ENCODE results near the gene DYNLRB1. TPM values are rescaled to one million over a fixed set of nuclear protein-coding genes. Genes with fewer than 3 reads are reported as not detected.
A peak's percentile ranks its signal among the peaks of the same experiment; 100 is the strongest.
"Not testable (repeated sequence)": the region's sequence is repeated elsewhere in the genome, so short reads cannot be mapped to it uniquely, and the experiment has no call there.

The DYNLRB1 gene
- total and polyA plus RNA-seq, 12 donors: 132 to 408 (median 152) TPM

DNA sequence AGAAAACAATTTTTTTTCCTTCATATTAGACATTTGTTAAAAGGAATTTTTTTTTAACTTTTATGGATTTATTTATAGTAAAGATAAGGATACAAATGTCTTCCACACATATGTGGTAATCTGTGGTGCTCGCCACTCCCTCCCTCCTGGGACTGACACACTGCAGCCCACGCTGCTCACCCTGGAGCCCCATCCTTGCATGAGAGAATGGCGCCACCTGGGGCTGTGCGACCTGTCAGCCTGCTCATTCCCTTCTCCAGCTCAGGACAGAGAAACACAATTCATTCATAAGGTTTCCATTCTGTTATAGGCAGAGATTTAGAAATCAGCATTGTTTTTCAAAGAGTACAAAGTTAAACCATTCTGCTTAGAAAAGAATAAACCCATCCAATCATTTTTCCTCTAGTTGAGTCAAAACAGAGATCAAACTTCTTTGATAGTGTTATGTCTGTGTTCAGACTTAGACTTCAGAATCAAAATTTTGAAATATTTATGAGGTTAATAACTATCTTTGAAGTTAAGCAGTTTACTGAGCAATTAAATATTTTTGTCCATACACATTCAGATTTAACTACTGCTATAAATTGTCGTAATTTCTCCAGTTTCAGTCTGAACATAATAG, 42.8 kb upstream of the DYNLRB1 start:
- Histone ChIP-seq H3K36me3 (peaks cover 0 to 78% (median 13%) of the 10 kb centered on the region in 9 donors), H3K27me3 (no peaks in the 10 kb centered on the region), H3K9me3 (no peaks in the 10 kb centered on the region), H3K4me1 (peaks cover 4 to 28% (median 20%) of the 10 kb centered on the region in 9 donors), H3K27ac (peak overlapping the region in 3 of 10 donors; percentile 10 to 23 (median 22)), H3K4me3 (no peak overlapping the region)
- intact Hi-C loops (cut with DNase I): loop anchor here in 5 of 10 donors (5.0 to 10.0 kb wide), 2 partner anchors 159 to 161 kb away; no protein-coding TSS in a partner anchor
- peak in 7 of 8 donors; percentile 66 to 92 (median 88) for ATAC-seq
- WGBS, 2 donors: 61 to 69% methylated on average over 5 of the region's 5 CpGs
- DNase-seq: peak; percentile 26 to 40
- TF ChIP-seq, protein P1, sequence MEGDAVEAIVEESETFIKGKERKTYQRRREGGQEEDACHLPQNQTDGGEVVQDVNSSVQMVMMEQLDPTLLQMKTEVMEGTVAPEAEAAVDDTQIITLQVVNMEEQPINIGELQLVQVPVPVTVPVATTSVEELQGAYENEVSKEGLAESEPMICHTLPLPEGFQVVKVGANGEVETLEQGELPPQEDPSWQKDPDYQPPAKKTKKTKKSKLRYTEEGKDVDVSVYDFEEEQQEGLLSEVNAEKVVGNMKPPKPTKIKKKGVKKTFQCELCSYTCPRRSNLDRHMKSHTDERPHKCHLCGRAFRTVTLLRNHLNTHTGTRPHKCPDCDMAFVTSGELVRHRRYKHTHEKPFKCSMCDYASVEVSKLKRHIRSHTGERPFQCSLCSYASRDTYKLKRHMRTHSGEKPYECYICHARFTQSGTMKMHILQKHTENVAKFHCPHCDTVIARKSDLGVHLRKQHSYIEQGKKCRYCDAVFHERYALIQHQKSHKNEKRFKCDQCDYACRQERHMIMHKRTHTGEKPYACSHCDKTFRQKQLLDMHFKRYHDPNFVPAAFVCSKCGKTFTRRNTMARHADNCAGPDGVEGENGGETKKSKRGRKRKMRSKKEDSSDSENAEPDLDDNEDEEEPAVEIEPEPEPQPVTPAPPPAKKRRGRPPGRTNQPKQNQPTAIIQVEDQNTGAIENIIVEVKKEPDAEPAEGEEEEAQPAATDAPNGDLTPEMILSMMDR (IDR thresholded peaks at IDR 0.05): peak in 6 of 9 donors; percentile 30 to 59 (median 48)

DNA sequence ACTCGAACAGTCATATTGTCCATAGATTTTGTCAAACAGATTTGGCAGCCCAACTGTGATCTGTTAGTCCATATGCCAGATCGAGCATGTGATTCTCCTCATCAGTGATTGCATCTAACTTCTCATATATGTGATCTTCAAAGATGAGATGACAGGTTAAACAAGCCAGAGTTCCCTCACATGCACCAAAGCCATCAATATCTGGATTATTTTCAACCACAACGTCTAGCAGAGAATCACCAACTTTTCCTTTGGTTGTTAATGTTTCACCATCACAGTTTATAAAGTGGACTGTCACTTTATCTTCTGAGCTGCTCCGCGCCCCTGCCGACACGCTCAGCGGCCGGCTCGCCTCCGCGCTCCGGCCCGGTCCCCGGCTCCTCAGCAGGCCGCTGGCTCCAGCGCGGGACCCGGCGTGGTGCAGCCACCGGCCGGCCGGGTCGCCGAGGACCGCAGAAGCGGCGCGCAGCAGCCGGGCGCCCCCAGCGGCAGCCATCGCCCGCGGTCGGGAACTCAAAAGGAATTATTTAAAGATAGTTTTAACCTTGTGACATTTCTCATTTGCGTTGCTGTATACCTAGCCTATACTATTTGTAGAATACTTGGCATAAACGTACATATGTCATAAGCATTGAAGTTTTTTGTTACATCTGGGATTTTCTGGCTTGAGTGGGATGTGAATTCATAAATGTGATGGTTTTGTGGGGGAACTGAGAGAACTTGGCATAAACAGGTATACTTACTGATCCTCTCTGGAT, 40.1 kb upstream of the DYNLRB1 start:
- no peaks in the 10 kb centered on the region for H3K27me3 ChIP-seq
- DNase-seq: peak; percentile 28 to 61
- intact Hi-C loops (cut with DNase I): loop anchor here in 7 of 10 donors (2.0 to 10.0 kb wide), 4 partner anchors 36 to 164 kb away; no protein-coding TSS in a partner anchor
- peaks cover 0 to 77% (median 23%) of the 10 kb centered on the region in 9 donors for H3K36me3 ChIP-seq
- no peaks in the 10 kb centered on the region for H3K9me3 ChIP-seq
- peak; percentile 75 to 94 (median 90) for ATAC-seq
- peak overlapping the region in 1 of 10 donors; percentile 54 for H3K27ac ChIP-seq
- 17 to 20% methylated on average over 38 of the region's 38 CpGs for WGBS, 2 donors
- H3K4me1 ChIP-seq: peaks cover 4 to 28% (median 18%) of the 10 kb centered on the region in 9 donors
- H3K4me3 ChIP-seq: no peak overlapping the region
- TF ChIP-seq, protein P1 (IDR thresholded peaks at IDR 0.05): peak; percentile 59 to 88 (median 64)

DNA sequence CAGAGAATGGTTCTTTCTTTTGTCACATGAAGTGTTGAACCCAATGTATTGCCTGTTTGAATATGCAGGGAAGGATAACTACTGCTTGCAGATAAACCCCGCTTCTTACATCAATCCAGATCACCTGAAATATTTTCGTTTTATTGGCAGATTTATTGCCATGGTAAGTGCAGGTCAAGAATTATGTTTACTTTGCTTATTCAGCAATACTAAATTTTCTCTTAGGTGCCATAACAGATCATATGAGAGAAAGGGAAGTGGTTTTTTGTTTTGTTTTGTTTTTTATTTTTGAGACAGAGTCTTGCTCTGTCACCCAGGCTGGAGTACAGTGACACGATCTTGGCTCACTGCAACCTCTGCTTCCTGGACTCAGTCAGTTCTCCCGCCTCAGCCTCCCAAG, 36.6 kb upstream of the DYNLRB1 start:
- Histone ChIP-seq H3K27me3 (no peaks in the 10 kb centered on the region), H3K9me3 (peaks cover 0 to 5% (median 0%) of the 10 kb centered on the region in 11 donors), H3K4me1 (peaks cover 0 to 9% (median 3%) of the 10 kb centered on the region in 9 donors), H3K36me3 (peaks cover 0 to 82% (median 45%) of the 10 kb centered on the region in 9 donors), H3K27ac (no peak overlapping the region), H3K4me3 (no peak overlapping the region)
- TF ChIP-seq, protein P1 (IDR thresholded peaks at IDR 0.05): no peak
- intact Hi-C loops (cut with DNase I): loop anchor here in 6 of 10 donors (5.0 to 10.0 kb wide), 3 partner anchors 33 to 167 kb away; no protein-coding TSS in a partner anchor
- no peak for DNase-seq
- 96 to 97% methylated on average over 4 of the region's 4 CpGs for WGBS, 2 donors
- no peak for ATAC-seq

DNA sequence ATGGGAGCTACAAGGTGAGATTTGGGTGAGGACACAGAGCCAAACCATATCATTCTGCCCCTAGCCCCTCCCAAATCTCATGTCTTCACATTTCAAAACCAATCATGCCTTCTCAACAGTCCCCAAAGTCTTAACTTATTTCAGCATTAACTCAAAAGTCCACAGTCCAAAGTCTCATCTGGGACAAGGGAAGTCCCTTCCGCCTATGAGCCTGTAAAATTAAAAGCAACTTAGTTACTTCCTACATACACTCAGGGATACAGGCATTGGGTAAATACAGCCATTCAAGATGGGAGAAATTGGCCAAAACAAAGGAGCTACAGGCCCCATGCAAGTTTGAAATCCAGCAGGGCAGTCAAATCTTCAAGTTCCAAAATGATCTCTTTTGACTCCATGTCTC, 34.1 kb upstream of the DYNLRB1 start:
- ATAC-seq; intact Hi-C loops (cut with DNase I); H3K27ac ChIP-seq; H3K4me3 ChIP-seq; H3K9me3 ChIP-seq; DNase-seq; H3K27me3 ChIP-seq; H3K4me1 ChIP-seq: not testable (repeated sequence)
- H3K36me3 ChIP-seq: peaks cover 0 to 99% (median 48%) of the 10 kb centered on the region in 9 donors
- WGBS, 2 donors: 42 to 98% methylated on average over 1 of the region's 1 CpG

DNA sequence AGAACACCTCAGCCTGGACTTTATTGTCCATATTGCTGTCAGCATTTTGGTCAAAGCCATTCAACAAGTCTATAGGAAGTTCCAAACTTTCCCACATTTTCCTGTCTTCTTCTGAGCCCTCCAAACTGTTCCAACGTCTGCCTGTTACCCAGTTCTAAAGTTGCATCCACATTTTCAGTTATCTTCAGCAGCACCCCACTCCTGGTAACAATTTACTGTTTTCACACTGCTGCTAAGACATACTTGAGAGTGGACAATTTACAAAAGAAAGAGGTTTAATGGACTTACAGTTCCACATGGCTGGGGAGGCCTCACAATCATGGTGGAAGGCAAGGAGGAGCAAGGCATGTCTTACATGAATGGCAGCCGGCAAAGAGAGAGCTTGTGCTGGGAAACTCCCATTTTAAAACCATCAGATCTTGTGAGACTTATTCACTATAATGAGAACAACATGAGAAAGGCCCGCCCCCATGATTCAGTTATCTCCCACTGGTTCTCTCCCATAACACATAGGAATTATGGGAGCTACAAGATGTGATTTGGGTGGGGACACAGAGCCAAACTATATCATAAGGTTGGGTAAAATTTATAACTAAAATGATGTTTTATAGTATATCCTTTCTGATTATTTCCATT, 32.5 kb upstream of the DYNLRB1 start:
- H3K4me1 ChIP-seq; ATAC-seq; H3K27me3 ChIP-seq; H3K27ac ChIP-seq; intact Hi-C loops (cut with DNase I); H3K4me3 ChIP-seq; DNase-seq; H3K9me3 ChIP-seq: not testable (repeated sequence)
- WGBS, 2 donors: 96 to 97% methylated on average over 3 of the region's 3 CpGs
- H3K36me3 ChIP-seq: peaks cover 0 to 99% (median 55%) of the 10 kb centered on the region in 9 donors

Measured in heart right ventricle (tissue), 16 donors.